ENCODE data around the gene EIF4G2. TPM values are rescaled to one million over a fixed set of nuclear protein-coding genes. Genes with fewer than 3 reads are reported as not detected.

The EIF4G2 gene
- total RNA-seq: 728 and 867 TPM in 2 replicates

GRCh38 chr11:10808553-10809372 lies at the start of gene EIF4G2:
TSS of gene EIF4G2 (minus strand) at chr11:10808926.

GRCh38 chr11:10857709-10858438 lies 49.1 kb upstream of the EIF4G2 start, which contains the start of gene ZBED5:
TSS of gene ZBED5 (minus strand) at chr11:10858053. CDS start at chr11:10854945, 3,108 bp downstream.

GRCh38 chr11:10750838-10751580 lies 57.7 kb downstream of the EIF4G2 start, which contains the start of gene CTR9:
TSS of gene CTR9 (plus strand) at chr11:10751246. CDS start at chr11:10751413, 167 bp downstream.

Other genes starting within 250 kb of the EIF4G2 start
- gene LYVE1, start 240.3 kb downstream of the EIF4G2 start, total RNA-seq: 0.19 and 0.54 TPM in 2 replicates
- gene IRAG1, start 115.2 kb downstream of the EIF4G2 start, total RNA-seq: 0.18 and 1.6 TPM in 2 replicates
- gene CTR9, start 57.7 kb downstream of the EIF4G2 start, total RNA-seq: 24.7 and 25.6 TPM in 2 replicates
- 13.7 and 18.3 TPM in 2 replicates for gene ZBED5, start 49.1 kb upstream of the EIF4G2 start, total RNA-seq

Measured in endothelial cell of coronary artery (primary cell).